ENCODE measurements around the gene CELSR1.

Gene CELSR1

DNA sequence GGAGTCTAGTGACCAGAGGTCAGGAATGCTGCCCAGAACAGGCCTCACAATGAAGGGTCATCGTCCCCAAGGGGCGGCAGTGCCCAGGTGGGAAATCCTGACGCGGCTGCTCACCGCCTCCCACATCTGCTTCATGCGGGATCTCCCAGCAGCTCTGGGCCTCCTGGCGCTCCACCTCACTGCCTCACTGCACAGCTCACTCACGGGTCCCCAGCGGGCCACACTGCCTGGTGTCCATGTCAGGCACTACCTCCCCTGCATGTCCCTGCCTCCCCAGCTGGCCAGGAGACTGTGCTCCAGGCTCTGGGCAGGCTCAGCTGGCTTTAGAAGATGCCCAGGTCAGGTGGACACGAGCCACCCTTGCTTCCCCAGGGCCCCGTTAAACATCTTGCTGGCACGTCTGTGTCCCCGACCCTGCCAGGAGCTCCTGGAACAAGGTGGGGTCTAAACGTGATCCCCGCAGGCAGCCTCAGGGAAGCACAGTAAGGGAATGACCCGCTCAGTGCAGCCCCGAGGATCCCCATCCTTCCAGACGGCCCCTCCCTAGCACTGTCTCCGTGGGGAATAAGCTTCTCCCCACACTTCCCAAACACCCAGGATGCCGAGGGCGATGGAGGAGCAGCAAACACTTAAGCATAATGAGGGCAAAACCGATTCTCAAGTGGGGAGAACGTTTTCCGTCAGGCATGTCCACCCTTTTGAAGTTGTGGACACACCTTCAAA lies 108.7 kb downstream of the CELSR1 start:
- no peak overlapping the region for H3K4me3 ChIP-seq (ENCODE audit: low read length)
- TF ChIP-seq, protein P1, sequence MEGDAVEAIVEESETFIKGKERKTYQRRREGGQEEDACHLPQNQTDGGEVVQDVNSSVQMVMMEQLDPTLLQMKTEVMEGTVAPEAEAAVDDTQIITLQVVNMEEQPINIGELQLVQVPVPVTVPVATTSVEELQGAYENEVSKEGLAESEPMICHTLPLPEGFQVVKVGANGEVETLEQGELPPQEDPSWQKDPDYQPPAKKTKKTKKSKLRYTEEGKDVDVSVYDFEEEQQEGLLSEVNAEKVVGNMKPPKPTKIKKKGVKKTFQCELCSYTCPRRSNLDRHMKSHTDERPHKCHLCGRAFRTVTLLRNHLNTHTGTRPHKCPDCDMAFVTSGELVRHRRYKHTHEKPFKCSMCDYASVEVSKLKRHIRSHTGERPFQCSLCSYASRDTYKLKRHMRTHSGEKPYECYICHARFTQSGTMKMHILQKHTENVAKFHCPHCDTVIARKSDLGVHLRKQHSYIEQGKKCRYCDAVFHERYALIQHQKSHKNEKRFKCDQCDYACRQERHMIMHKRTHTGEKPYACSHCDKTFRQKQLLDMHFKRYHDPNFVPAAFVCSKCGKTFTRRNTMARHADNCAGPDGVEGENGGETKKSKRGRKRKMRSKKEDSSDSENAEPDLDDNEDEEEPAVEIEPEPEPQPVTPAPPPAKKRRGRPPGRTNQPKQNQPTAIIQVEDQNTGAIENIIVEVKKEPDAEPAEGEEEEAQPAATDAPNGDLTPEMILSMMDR (IDR thresholded peaks at IDR 0.05; ENCODE audit: low read depth, low read length), result no peak
- TF ChIP-seq EZH2phosphoT487 (IDR thresholded peaks at IDR 0.05; ENCODE audit: low read depth), result no peak
- no peaks in the 10 kb centered on the region for H4K20me1 ChIP-seq (ENCODE audit: insufficient read depth, low read length)
- no peaks in the 10 kb centered on the region for H3K79me2 ChIP-seq (ENCODE audit: low read length)
- no peak overlapping the region for H2AFZ ChIP-seq (ENCODE audit: low read depth, low read length)
- H3K9me3 ChIP-seq (ENCODE audit: insufficient read depth, low read length), result peaks cover 4% of the 10 kb centered on the region; the same call in 1 of the 2 replicates
- peaks cover 30% of the 10 kb centered on the region for H3K4me1 ChIP-seq (ENCODE audit: low read length)
- peaks cover 14% of the 10 kb centered on the region; the same call in 1 of the 2 replicates for H3K27me3 ChIP-seq (ENCODE audit: low read depth, low read length)
- H3K9ac ChIP-seq (ENCODE audit: low read length), result no peak overlapping the region
- H3K27ac ChIP-seq (ENCODE audit: low read length), result no peak overlapping the region
- no peaks in the 10 kb centered on the region for H3K36me3 ChIP-seq (replicated peaks; ENCODE audit: low read depth, low read length)
- H3K4me2 ChIP-seq (ENCODE audit: low read length), result no peak overlapping the region

DNA sequence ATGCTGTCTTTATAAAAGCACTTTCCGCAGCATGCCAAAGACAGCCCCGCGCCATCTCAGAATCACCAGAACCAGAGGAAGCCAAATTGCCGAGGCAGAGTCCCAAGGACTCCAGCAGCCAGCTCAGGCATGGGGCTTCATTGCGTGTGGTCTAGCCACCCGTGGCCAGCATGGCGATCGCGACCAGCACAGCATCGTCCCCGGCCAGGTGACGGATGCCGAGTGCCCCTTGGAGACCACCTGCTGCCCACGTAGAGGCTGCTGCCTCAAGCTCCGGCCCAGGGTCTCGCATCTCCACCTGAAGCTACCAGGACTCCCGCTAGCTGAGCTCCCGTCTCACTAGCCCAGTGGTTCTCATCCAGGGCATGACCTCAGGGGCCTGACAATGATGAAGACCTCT lies 109.2 kb downstream of the CELSR1 start:
- Histone ChIP-seq H3K9ac (ENCODE audit: low read length) (no peak overlapping the region), H2AFZ (ENCODE audit: low read depth, low read length) (no peak overlapping the region), H3K27me3 (ENCODE audit: low read depth, low read length) (peaks cover 14% of the 10 kb centered on the region; the same call in 1 of the 2 replicates), H4K20me1 (ENCODE audit: insufficient read depth, low read length) (no peaks in the 10 kb centered on the region), H3K36me3 (replicated peaks; ENCODE audit: low read depth, low read length) (no peaks in the 10 kb centered on the region), H3K4me1 (ENCODE audit: low read length) (peaks cover 24% of the 10 kb centered on the region), H3K27ac (ENCODE audit: low read length) (no peak overlapping the region), H3K4me3 (ENCODE audit: low read length) (no peak overlapping the region), H3K9me3 (ENCODE audit: insufficient read depth, low read length) (peaks cover 4% of the 10 kb centered on the region; the same call in 1 of the 2 replicates), H3K79me2 (ENCODE audit: low read length) (no peaks in the 10 kb centered on the region), H3K4me2 (ENCODE audit: low read length) (no peak overlapping the region)
- no peak for TF ChIP-seq EZH2phosphoT487 (IDR thresholded peaks at IDR 0.05; ENCODE audit: low read depth)
- TF ChIP-seq, protein P1 (IDR thresholded peaks at IDR 0.05; ENCODE audit: low read depth, low read length), result no peak

DNA sequence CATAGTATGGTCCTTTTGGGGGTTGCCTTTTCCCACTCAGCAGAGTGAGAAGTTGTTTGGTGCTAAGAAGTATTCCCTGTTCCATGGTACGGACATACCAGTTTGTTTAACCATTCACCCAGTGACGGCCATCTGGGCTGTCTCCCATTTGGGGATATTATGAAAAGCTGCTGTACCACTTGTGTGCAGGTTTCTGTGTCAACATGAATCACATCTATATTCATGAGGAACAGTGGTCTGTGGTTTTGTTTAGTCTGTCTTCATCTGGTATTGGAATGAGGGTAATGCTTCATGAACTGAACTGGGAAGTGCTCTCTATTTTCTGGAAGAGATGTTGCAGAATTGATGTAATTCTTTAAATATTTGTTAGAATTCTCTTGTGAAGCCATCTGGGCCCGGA lies 112.4 kb downstream of the CELSR1 start:
- Histone ChIP-seq H3K4me3 (ENCODE audit: low read length) (no peak overlapping the region), H2AFZ (ENCODE audit: low read depth, low read length) (no peak overlapping the region), H3K4me1 (ENCODE audit: low read length) (peaks cover 27% of the 10 kb centered on the region), H3K9me3 (ENCODE audit: insufficient read depth, low read length) (peaks cover 4% of the 10 kb centered on the region; the same call in 1 of the 2 replicates), H3K27me3 (ENCODE audit: low read depth, low read length) (peaks cover 15% of the 10 kb centered on the region; the same call in 1 of the 2 replicates), H3K79me2 (ENCODE audit: low read length) (no peaks in the 10 kb centered on the region), H3K4me2 (ENCODE audit: low read length) (peak overlapping the region; percentile 26), H3K9ac (ENCODE audit: low read length) (no peak overlapping the region), H3K36me3 (replicated peaks; ENCODE audit: low read depth, low read length) (no peaks in the 10 kb centered on the region), H3K27ac (ENCODE audit: low read length) (no peak overlapping the region), H4K20me1 (ENCODE audit: insufficient read depth, low read length) (no peaks in the 10 kb centered on the region)
- TF ChIP-seq, protein P1 (IDR thresholded peaks at IDR 0.05; ENCODE audit: low read depth, low read length), result no peak
- no peak for TF ChIP-seq EZH2phosphoT487 (IDR thresholded peaks at IDR 0.05; ENCODE audit: low read depth)

DNA sequence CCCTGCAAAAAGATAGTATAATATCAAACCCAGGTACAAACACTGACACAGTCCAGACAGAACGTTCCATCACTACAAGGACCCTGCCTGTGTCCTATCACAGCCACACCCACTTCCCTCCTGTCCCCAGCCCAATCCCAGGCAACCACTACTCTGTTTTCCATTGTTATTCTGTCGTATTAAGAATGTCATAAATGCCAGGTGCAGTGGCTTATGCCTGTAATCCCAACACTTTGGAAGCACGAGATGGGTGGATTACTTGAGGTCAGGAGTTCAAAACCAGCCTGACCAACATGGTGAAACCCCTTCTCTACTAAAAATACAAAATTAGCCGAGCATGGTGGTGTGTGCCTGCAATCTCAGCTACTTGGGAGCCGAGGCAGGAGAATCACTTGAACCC lies 112.9 kb downstream of the CELSR1 start:
- H3K79me2 ChIP-seq (ENCODE audit: low read length), result no peaks in the 10 kb centered on the region
- H3K4me1 ChIP-seq (ENCODE audit: low read length), result peaks cover 27% of the 10 kb centered on the region
- no peak overlapping the region for H3K4me3 ChIP-seq (ENCODE audit: low read length)
- peaks cover 19% of the 10 kb centered on the region; the same call in 1 of the 2 replicates for H3K27me3 ChIP-seq (ENCODE audit: low read depth, low read length)
- no peak overlapping the region for H3K9ac ChIP-seq (ENCODE audit: low read length)
- H2AFZ ChIP-seq (ENCODE audit: low read depth, low read length), result no peak overlapping the region
- H4K20me1 ChIP-seq (ENCODE audit: insufficient read depth, low read length), result no peaks in the 10 kb centered on the region
- TF ChIP-seq, protein P1 (IDR thresholded peaks at IDR 0.05; ENCODE audit: low read depth, low read length), result no peak
- TF ChIP-seq EZH2phosphoT487 (IDR thresholded peaks at IDR 0.05; ENCODE audit: low read depth), result no peak
- no peak overlapping the region; the same call in 1 of the 2 replicates for H3K4me2 ChIP-seq (ENCODE audit: low read length)
- H3K36me3 ChIP-seq (replicated peaks; ENCODE audit: low read depth, low read length), result no peaks in the 10 kb centered on the region
- H3K9me3 ChIP-seq (ENCODE audit: insufficient read depth, low read length), result peaks cover 4% of the 10 kb centered on the region; the same call in 1 of the 2 replicates
- no peak overlapping the region for H3K27ac ChIP-seq (ENCODE audit: low read length)

All from OCI-LY3 (cell line).